NCI-H510A (cell line): ENCODE results near the gene GLI3.

Source experiments
- DNase-seq: peaks from one replicate; lab custom pipeline; 2025; lab: John Stamatoyannopoulos, UW

The GLI3 gene

DNA sequence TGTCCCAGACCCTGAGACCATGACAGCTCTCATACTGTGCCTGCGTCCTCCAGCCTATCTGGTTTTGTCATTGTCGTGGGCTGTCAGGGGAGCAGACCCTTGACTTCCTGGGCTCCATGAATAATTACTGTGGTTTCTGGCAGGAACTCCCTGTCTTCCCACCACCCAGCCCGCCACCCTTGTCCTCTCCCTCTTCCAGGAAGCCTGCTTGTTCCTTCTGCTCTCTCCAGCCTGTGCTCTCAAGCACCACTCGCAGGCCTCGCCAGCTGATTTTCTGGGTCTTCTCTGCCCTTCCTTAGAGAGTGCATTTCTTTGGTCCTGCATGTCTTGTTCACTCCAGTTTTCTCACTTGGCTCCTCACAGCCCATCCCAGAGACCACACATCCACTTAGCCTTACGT, 309.6 kb downstream of the GLI3 start:
- no peak for DNase-seq

DNA sequence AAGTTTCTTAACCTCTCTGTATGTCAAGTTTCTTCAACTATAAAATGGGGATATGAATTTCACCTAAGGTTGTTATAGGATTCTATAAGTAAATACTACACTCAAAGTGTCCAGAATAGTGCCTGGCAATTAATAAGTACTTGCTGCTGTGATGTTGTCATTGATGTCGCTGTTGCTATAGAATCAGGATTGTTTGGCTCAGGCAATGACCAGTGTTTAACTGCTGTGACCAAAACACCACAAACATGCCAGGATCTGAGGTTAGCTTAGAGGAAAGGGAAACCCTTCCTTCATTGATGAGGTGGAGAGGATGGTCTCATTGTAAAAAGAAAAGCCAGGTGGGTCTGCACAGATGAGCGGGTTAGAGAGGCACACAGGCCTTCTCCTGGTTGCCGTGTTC, 311.1 kb downstream of the GLI3 start:
- no peak for DNase-seq

DNA sequence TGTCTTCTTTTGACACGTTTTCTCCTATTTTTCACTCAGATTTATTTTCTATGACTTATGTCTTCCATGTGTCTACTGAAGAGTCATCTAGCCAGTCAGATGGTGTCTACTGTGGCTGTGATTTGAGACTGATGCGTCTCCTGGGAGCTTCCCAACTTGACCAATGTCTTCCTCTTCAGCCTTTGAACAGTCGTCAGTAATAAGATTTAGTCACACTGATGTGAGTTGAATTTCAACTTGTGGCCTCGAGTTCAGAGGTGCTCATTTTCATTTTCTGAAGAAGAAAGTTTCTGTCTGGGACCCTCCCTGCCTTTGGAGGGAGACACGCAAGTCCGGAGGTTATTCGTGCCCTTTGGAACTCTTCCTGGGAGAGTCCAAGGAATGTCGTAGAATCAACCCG, 312.2 kb downstream of the GLI3 start:
- DNase-seq = no peak

- DNase-seq = no peak
These were observed 314.6 kb downstream of the GLI3 start for GRCh38 chr7:41922373-41922772.

DNA sequence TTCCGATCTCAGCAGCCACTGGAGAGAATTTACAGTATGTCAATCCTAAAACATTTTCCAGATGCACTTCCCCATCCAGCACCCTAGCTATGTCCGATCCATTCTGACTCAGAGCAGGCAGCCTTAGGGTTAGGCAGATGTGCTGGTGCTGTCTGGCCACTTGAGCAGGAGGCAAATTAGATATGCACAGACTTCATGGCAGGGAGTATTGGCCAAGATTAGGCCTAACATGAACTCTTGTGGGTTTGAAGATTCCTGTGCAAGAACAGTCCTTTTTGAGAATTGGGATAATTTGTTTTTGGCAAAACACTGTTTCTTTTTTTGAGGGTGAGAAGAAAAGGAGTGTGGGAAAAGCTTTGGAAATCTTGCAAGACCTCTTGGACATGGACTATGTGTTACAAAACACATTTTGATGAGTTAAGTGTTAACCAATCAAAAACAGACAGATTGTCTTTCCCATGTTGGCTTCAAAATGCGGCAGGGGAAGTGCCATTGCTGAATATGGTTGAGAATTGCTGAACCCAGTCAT, 315.5 kb downstream of the GLI3 start:
- DNase-seq = no peak

- no peak for DNase-seq
These were observed 318.4 kb downstream of the GLI3 start for GRCh38 chr7:41918597-41918996.

GRCh38 chr7:41916450-41916927, 320.5 kb downstream of the GLI3 start:
- DNase-seq = no peak

- no peak for DNase-seq
These were observed 321.1 kb downstream of the GLI3 start for GRCh38 chr7:41915871-41916270.

DNA sequence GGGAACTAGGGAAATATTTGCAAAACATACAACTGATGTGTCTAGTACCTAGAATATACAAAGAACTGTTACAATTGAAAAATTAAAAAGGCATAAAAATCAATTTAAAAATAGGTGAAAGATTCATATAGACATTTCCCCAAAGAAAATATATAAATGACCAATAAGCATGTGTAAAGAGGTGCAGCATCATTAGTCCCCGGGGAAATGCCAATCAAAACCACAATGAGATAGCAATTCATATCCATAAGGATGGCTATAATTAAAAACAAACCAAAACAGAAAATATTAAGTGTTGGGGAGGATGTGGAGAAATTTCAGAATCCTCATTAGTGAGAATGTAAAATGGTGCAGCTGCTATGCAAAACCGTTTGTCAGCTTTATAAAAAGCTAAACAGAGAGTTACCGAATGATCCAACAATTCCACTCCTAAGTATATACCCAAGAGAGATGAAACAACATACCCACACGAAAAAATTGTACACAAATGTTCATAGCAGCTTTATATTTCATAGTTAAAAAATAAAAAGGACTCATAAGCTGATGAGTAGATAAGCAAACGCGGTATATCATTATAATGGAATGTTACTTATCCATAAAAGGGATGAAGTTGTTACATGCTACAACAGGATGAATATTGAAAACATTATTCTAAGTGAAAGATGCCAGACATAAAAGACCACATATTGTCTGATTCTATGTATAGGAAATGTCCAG, 324.0 kb downstream of the GLI3 start:
- no peak for DNase-seq

- no peak for DNase-seq
These were observed 324.6 kb downstream of the GLI3 start for GRCh38 chr7:41912426-41912825.

GRCh38 chr7:41911792-41912191, 325.2 kb downstream of the GLI3 start:
- no peak for DNase-seq
